NCI-H128 (cell line): ENCODE measurements around the gene PAFAH2.
"Not testable (repeated sequence)": the region's sequence is repeated elsewhere in the genome, so short reads cannot be mapped to it uniquely, and the experiment has no call there.

Source experiments
- DNase-seq: peaks from one replicate; lab custom pipeline; 2025; ENCODE audit not compliant: unreplicated experiment; lab: John Stamatoyannopoulos, UW

Gene PAFAH2

GRCh38 chr1:25987951-25988350 is 9.9 kb downstream of the PAFAH2 start:
- no peak for DNase-seq

DNA sequence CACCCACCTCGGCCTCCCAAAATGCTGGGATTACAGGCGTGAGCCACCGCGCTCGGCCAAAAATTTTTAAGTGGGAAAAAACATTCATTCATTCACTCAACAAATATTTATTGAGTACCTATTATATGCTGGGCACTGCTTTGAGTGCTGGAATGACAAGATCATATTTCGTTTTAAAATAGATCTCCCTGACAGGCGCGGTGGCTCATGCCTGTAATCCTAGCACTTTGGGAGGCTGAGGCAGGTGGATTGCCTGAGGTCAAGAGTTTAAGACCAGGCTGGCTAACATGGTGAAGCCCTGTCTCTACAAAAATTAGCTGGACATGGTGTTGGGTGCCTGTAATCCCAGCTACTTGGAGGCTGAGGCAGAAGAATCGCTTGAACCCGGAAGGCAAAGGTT is 11.1 kb downstream of the PAFAH2 start:
- DNase-seq: not testable (repeated sequence)

GRCh38 chr1:25985670-25986069 is 12.2 kb downstream of the PAFAH2 start:
- no peak for DNase-seq

GRCh38 chr1:25985171-25985570 is 12.7 kb downstream of the PAFAH2 start:
- no peak for DNase-seq

DNA sequence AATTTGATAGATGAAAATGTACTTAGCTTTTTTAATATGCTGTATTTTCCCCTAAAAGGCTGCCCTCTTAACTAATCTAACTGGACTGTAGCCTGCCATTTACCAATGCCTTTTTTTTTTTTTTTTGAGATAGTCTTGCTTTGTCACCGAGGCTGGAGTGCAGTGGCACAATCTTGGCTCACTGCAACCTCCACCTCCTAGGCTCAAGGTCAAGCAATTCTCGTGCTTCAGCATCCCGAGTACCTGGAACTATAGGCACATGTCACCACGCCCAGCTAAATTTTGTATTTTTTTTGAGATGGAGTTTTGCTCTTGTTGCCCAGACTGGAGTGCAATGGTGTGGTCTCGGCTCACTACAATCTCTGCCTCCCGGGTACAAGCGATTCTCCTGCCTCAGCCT is 18.7 kb downstream of the PAFAH2 start:
- no peak for DNase-seq

DNA sequence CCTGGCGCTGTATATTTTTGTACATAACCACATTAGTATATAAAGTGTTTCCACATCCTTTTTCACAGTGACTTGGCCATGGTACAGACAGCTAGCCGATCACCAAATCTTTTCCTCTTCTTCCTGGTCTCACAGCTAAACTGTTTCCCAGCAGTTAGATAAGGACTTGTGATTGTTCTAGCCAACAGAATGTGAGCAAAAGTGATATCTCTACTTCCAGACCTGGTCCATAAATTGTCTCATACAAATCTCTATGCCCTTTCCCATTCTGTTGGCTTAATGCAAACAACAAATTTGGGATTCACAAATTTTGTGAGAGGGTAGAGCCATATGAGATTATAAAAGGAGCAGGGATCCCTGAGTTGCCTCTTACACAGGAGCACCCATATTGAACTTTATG is 19.5 kb downstream of the PAFAH2 start:
- DNase-seq: no peak

DNA sequence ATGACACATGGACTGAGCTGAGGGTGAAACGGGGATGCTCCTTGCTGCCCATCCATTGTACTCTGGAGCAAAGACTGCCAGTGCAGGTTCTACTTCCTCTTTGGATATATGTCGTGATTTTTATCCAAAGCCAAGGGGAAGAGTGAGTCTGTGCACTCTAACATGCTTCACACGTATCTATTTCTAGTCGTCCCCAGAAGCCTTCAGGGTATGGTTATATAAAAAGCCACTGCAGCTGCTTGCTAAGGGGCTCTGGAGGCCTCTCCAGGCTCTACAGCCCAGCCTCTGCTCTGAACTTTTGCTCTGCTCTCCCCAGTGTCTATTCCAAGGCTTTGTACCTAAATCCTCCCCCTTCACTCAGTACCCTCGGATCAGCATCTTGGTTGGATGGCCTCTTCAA is 20.1 kb downstream of the PAFAH2 start:
- no peak for DNase-seq

DNA sequence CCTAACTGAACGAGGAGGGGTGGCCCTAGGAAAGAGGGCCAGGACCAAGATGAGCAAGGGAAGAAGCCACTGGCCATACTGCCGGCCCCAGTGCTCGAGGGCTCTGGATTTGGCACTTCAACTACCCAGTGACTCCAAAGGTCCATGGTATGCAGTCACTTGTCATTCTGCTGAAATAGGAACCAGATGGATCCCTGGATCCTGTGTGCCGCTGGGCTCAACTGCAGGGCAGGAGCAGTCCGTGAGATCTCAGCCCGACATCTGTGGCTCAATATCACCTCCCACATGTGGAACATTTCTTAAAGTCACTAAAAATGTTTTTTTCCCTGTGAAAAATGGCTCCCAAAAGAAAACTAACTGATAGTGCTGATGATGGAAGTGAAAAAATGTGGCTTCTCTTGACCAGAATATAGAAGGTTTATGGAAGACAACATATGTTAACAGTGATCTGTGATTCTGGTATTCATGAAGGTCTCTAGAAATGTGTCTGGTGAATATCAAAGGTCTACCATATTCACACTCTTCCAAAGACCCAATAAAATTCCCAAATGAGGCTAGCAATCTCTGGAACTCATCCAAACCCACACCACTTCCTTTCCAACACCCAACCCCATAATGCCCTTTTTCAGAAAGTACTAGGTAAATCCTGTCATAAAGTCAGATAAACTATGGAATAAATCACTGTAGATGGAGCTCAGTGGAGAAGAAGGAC is 24.1 kb downstream of the PAFAH2 start:
- DNase-seq: no peak

GRCh38 chr1:25971811-25972180 is 26.1 kb downstream of the PAFAH2 start:
- no peak for DNase-seq

DNA sequence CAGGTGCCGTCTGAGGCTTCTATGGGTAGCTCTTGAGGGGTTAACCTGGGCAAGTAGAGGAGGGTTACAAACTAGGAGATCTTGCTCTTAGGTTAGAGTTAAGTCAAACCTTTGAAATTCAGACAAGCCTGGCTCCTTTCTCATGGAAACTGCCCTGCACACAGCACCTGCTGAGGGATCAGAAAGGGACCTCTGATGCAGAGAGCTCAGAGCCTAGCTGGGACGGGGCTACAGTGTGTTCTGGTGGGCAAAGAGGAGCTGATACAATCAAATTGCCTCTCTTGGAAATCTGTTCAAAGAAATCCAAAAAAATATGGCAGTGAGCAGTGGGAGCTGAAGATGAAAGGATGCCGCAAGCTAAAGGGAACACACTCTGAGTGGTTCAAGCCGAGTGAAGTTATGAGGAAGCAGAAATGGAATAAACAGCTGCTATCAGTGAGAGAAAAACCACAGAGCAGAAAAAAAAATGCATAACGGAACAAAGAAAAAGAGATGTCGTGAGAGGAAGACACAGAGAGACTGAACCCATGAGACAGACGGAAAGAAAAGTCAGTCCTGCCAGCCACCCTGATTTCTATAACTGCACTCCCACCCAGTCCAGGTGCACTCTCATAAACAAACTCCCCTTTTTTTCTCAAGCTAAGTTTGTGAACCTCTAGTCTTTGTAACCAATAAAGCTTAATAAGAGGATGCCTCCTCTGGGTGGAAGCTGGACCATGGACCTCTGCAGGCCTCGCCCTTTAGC is 26.6 kb downstream of the PAFAH2 start:
- no peak for DNase-seq

DNA sequence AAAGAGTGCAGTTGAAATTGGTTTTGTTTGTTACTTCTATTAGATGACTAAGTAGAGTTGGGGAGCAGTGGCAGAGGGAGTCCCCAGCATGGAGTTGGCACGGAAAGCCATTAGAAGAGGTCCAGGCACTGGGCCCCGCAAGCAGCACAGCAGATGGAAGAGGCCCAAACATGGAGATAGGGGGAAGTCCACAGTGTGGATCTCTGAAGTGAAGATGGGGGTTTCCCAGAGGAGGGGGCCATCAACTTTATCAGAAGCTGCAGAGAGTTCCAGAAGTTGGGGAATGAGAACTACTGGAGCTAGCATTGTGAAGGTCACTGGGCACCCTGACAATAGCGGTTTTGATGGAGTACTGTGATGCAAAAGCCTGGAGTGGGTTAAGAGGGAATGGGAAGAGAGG is 30.6 kb downstream of the PAFAH2 start:
- no peak for DNase-seq

DNA sequence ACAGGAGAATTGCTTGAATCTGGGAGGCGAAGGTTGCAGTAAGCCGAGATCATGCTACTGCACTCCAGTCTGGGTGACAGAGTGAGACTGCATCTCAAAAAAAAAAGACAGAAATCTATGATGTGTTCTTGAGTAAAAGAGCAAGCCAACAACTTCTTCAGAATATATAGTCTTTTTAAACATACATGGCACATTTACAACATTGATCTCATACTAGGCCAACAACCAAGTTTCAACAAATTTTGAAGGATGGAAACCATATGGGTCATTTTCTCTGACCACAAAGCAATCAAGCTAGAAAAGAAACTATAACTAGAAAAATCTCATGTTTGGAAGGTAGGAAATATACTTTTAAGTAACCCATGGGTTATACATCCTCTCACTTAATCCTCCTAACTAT is 38.3 kb downstream of the PAFAH2 start:
- DNase-seq: no peak

GRCh38 chr1:25958465-25958864 is 39.4 kb downstream of the PAFAH2 start:
- no peak for DNase-seq

- no peak for DNase-seq
Measured at GRCh38 chr1:25955553-25955952, 42.3 kb downstream of the PAFAH2 start.

GRCh38 chr1:25954282-25954938 is 43.5 kb downstream of the PAFAH2 start:
- no peak for DNase-seq

GRCh38 chr1:25952841-25953401 is 44.9 kb downstream of the PAFAH2 start:
- DNase-seq: no peak

- no peak for DNase-seq
Measured at GRCh38 chr1:25948641-25949040, 49.2 kb downstream of the PAFAH2 start.

DNA sequence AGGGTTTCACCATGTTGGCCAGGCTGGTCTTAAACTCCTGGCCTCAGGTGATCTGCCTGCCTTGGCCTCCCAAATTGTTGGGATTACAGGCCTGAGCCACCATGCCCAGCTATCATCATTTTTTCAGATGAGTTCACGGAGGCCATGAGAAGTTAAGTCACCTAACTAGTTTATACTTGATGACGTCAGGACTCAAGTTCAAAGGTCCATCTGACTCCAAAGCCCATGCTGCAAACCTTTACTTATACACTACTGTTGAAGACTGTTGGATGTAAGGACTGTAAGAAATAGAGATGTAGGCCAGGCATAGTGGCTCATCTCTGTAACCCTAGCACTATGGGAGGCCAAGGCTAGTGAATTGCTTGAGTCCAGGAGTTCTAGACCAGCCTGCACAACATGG is 50.8 kb downstream of the PAFAH2 start:
- no peak for DNase-seq

GRCh38 chr1:25945761-25946160 is 52.1 kb downstream of the PAFAH2 start:
- DNase-seq: no peak

DNA sequence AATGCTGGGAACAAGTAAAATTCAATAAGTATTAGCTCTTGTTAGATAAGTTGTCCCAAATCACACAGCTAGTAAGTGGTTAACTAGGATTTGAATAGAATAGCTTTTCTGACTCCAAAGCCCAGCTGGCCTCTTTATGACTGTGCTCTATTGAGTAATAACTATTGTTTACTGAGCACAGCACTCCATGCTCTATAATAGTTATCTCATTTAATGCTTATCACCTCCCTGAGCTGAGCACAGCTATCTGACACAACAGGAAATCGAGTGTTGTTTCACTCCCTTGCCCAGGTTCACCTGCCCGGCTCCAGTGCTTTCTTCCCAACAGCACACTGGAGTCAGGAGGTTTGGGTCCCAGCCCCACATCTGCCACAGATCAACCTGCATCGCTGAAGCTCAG is 52.9 kb downstream of the PAFAH2 start:
- DNase-seq: no peak

GRCh38 chr1:25943511-25943910 is 54.4 kb downstream of the PAFAH2 start:
- DNase-seq: not testable (repeated sequence)

- DNase-seq: no peak
Measured at GRCh38 chr1:25936947-25937346, 60.9 kb downstream of the PAFAH2 start.
